NCI-H146 (cell line): ENCODE data around the gene ALLC.

Experiments used
- DNase-seq: peaks from one replicate; lab custom pipeline; 2025; lab: John Stamatoyannopoulos, UW

ALLC gene

DNA sequence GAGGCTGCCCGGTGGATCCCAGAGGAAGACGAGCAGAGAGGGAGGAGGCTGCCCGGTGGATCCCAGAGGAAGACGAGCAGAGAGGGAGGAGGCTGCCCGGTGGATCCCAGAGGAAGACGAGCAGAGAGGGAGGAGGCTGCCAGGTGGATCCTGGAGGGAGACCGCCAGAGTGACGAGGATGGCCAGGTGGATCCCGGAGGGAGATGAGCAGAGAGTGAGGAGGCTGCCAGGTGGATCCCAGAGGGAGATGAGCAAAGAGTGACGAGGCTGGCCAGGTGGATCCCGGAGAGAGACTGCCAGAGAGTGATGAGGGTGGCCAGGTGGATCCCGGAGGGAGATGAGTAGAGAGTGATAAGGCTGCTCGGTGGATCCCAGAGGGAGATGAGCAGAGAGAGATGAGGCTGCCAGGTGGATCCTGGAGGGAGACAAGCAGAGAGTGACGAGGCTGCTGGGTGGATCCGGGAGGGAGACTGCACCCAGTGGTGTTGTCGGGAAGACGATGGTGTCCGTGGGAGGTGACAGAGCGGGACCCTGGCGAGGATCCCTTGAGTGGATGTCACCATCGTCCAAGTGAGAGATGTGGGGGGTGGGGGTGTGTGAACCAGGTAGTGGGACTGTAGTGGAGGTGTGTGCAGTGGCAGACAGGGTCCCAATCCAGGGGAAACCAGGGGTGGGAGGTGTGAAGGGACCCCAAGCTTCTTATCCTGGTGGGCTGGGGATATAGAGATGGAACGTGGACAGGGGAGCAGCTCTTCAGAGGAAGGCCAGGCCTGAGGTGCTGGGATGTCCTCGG lies 67.7 kb downstream of the ALLC start:
- DNase-seq: no peak

DNA sequence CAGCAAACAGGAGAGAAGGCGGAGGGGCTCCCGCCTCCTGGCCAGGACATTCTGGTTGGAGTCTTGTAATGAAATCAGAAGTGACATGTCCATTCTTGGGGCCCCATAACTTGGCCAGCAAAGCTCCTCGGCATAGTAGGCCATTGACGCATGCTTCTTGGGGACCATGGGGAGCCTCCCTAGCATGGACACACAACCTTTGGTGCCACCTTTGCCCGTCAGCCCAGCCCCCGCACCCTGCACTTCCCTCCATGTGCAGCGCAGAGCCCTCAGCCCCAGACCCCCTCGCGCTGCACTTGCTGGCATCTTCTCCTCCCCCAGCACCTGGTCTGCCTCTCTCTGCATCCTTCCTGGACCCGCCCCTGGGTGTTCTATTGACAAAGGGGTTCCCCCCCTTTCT lies 68.5 kb downstream of the ALLC start:
- no peak for DNase-seq

DNA sequence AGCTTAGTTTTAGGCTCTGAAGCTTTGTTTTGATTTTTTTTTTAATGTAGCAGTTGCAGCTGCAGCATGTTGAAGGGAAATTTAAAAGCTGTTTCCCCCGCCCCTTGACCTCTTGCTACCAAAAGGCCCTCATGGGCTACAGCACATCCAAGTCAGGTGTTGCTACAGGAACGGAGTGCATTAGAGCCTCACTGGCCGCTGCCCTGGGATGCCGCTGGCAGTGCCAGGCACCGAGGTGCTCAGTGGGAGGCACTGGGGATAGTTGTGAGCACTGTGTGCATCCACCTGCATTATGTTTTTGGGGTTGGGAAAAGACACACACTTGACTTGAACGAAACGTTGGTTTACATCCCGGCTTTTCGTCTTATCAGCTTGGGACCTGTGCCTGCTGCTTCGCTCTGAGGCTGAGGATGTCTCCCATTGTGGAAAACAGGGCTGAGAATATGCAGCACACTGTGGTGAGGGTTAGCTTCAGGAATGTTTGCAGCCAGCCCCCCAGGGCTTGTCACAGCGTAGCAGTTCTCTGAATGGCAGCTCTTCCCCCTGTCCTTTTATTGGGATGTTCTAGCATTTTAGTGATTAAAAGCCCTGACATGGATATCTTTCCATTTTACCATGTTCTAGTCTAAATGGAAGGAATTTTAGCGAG lies 69.5 kb downstream of the ALLC start:
- no peak for DNase-seq

DNA sequence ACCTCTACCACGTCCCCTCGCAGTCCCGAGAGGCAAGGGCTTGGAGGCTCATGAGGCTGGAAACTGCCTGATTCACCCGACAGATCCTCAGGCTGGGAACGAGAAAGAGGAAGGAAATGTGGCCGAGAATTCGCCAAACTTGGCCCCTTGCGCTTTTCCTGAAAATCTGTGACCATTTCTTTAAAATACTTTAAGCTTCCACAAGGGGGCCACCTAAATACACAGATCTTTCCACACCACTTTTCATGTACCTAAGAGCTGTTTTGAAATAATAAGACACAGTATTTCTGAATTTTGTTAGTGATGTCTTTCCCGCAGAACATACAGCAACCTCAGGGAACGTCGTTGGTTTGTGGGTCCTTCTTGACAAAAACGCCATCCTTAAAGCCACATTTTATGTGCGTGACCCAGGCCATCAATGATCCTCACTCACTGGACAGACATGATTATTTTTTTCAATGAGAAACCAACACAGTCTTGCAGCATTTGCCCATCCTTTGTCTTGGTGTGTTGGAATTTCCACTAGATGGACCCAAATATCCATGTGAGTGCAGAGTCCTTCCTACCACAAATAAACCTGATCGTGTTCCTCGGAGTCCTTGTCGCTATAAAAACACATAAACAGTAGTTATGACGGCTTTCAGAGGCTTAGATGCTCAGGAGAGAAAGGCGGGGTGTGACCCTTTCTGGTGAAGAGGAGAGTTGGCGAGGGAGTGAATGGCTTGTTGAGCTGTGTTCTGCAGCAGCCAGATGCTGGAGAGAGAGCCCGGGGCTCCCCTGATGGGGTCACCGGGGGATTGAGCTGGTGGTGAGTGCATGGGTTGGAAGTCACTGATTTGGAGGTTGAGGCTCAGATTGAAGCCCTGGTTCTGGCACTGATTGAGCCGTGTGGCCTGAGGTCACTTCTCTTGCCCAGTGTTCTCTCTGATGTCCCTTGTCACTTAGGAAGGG lies 70.4 kb downstream of the ALLC start:
- DNase-seq: peak; percentile 69

DNA sequence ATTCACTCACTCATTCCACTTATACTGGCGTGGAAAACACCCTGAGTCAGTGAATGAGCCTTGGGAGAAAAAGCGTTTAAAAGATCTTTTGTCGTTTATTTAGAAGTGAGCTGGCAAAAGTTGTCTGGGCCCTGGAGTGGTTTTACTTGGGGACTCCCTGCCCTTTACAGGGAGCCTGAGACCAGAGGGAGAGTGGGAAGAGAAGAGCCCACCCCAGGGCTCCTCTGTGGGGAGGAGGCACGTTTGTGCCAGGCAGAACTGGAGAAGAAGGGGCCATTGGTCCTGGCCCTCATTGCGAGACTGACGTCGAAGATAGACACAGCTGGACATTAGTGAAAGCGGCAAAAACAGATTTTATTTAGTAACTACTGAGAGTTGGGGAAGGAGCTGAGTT lies 71.1 kb downstream of the ALLC start:
- no peak for DNase-seq

DNA sequence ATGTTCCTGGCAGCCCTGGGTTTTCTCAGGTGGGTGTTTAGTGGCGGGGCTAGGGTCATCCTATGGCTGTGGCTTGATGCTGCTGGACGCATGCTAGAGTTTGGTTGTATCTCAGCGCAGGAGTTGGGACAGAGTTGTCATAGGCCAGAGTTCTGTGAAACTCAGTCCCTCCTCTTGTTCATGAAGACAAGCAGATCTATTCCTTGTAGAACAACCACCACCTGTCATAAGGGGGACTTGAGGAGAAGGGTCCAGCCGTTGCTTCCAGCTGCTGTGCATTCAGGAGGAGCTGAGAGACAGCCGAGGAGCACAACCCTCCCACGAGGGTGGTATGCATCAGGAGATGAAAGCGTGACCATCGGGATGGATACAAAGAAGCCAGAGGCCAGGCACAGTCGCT lies 71.8 kb downstream of the ALLC start:
- no peak for DNase-seq

DNA sequence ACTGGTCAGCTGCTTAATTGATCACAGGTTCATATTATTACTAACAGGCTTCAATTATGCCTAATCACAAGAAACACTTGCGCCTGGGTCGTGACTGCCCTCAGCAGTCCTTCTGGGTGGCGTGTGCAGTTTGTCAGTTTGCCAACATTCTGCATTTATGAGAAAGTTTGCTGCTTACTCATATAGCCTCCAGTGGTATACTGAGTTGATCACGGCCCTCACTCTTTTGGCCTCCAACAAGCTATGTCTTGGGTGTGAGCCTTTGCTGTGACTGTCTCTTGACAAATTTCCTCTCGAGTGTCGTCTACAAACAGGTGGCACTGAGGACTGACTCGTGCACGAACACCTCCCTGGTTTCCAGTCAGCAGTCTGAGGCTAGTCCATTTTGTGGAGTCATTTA lies 72.6 kb downstream of the ALLC start:
- no peak for DNase-seq

DNA sequence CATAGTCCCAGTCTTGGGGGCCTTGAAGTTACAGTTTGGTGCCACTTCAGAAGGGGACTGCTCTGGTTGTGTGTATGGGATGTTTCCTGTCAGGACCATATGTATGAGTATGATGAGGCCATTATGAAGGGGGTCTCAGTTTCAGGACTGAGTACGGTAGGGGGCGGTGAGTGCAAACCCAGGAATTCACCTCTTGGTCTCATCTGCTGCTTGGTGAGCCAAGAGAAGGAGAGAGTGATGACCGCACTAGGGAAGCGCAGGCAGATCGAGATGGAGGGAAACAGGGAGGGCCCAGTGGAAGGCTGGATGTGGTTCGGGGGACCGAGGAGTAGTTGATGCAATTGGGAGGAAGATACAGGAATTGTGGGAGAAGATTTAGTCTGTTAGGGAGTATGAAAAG lies 73.8 kb downstream of the ALLC start:
- DNase-seq: no peak

DNA sequence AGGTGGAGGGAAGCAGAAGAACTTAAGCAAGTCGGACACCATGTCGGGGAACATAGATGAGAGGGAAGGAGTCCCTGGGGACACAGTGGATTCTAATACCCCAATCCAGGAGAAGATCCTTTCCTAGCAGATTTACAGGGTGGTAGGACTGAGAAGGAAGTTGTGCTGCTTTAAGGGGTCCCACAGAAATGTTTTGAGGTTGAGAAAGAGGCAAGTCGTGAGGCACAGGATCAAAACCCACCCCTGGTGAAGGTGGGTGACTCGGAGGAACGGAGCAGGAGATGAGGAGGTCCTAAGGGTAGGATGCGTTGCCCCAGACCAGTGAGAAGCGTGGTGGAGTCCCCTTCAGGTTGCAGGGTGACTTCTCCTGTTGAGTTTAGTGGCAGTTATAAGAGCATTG lies 78.1 kb downstream of the ALLC start:
- DNase-seq: no peak

DNA sequence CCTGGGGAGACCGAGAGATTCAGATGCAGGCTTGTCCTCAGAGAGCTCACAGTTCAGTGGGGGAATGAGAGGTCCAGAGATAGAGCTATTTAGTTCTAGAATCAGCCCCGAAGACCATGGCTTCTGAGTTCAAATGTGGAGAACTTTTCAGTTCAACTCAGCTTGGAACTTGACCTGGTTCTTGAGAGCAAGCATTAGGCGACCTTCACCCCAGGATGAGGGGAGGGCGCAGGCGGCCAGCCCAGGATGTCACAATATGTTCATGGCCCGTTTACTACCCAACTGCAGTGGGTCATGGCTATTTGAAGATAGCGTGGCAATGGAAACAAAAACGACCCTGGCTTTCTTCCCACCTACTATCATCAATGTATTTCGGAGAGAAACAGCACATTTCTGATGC lies 79.1 kb downstream of the ALLC start:
- DNase-seq: no peak

DNA sequence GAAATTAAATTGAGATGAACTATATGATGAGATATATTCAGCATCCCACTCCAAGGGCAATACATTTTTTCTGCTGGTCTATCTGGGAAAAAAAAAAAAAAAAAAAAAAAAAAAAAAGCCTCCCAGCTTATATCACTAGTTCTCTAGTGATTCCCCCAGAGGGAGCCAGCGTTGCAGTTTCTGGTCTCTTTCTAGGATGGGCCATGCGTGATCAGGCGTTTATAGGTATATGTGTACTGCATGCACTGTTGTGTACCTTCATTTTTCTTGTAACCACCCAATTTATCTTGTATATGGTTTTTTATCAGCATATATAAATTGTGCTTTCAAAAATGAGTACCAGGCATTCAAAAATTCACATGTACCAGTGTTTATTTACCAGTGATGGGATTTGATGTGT lies 80.5 kb downstream of the ALLC start:
- DNase-seq: peak; percentile 19

DNA sequence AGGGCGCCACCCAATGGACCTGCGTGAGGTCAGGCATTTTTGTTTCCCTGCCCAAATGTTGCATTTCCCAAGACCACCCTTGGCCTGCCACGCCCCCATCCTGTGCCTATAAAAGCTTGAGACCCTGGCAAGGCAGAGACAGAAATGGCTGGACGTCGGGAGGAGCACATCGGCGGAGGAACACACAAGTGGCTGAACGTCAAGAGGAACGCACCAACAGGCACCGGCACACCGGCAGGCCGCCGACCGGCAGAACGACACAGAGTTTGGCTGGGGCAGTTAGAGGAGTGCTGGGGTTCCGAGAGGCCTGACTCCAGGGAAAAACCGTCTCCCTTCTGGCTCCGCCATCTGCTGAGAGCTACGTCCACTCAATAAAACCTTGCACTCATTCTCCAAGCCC lies 81.3 kb downstream of the ALLC start:
- no peak for DNase-seq

DNA sequence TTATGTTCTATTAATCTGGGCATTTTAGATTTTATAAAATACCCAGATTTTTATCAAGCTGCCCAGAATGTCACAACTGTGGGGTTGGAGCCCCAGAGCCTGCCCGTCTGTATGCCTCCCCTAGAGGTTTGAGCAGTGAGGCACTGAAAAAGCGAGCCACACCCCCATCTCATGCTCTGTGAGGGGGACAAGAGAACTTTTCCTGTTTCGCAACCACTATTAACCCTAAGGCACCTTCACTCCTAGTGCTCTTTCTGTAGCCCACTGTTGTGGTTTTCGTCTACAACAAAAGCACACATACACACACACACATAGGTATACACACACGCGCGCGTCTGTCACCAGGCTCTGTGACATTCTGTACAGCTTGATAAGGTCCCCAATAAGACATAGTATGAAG lies 83.4 kb downstream of the ALLC start:
- no peak for DNase-seq

DNA sequence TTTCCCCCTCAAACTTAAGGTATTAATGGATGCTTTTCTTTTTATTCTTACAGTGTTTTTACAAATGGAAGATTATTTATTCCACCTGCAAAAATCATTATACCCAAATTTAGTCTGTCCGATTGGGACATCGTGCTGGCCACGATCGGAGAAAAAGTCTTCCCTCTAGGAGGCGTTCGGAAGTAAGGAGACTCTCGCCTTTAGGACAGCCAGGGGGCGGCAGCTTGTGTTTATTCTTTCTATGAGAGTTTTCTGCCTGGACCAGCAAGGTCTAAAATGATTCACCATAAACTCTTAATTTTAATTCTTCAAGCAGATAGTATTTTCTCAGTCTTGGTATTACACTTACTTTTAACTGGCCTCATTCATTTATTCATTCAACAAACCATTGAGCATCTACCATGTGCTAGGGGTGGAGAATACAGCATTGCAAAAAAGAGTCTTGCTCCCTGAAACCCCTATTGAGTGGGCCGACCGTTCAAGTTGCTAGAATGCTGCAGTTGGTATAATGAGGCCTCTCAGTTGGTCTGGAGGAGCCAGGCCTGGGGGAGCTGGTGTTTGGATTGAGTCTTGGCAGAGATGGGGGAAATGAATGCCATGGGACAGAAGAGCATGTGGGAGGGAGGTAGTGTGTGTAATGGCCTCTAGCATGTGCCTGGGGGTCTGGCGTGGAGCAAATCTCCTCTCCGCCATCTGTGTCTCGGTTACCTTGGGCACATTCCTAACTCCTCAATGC lies 84.0 kb downstream of the ALLC start:
- no peak for DNase-seq

DNA sequence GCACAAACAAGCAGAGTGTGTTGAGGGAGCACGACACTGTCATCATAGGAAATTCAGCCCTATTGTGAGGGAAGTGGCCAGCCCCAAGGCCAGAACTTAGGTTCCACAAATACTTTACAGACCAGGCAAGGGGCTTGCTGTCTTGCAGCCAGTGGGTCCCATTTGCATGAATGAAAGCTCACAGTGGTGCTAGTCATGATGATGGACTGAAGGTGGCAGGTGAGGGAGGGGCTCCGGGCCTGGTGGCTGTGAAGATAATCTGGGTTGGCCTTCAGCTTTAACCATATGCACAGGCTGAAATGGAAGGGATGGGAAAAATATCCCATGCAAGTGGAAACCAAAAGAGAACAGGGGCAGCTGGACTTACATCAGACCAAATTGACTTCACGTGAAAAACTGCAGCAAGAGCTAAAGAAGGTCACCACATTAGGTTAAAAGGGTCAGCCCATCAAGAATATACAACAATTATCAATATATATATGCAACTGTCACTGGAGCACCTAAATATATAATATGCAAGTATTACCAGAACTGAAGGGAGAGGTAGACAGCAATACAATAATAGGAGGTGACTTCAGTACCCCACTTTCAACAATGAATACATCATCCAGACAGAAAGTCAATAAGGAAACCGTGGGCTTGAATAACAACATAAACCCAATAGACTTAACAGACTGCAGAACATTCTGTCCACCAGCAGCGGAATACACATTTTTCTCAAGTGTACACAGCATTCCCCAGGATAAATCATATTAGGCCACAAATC lies 84.9 kb downstream of the ALLC start:
- DNase-seq: no peak

DNA sequence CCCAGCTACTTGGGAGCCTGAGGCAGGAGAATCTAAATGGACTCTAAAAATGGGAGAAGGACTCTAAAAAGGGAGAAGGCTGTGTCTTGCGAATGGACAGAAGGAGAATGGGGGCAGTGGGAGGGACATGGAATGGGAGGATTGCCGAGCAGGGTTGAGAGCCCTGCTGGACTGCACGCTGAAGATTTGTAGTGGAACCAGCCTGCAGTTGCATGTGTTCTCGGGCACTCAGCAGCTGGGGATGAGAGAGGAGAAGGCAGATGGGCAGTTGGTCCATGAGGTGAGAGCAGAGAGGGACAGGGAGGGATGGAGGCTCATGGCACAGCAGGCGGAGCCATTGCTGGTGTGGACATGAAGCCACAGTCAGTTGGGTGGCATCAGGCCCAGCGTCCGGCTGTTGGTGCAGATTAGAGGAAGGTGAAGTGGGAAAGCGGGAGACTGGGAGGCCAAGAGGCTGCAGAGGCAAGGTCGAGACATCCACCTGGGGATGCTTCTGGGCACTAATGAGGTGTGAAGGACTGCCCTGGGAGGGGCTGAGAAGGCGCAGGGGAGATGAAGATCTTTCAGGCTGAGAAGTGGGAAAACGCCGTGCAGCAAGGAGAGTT lies 86.1 kb downstream of the ALLC start:
- no peak for DNase-seq

DNA sequence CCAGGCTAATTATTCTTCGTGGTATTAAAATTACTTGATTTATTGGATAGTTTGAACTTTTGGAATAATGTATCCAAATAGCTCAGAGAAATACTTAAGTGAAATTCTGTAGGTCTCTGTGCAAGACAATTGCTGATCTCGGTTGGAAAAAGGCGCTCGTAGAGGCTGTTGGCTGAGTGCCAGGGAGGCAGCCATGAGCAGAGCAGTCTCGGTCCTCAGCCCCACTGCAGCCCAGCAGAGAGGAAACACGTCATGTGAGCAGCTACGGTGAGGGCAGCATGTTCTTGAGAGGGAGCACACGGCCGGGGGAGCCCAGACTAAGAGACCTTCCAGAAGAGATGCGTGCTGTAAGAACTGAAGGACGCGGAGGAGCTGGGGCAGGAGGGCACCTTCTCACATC lies 87.9 kb downstream of the ALLC start:
- no peak for DNase-seq

DNA sequence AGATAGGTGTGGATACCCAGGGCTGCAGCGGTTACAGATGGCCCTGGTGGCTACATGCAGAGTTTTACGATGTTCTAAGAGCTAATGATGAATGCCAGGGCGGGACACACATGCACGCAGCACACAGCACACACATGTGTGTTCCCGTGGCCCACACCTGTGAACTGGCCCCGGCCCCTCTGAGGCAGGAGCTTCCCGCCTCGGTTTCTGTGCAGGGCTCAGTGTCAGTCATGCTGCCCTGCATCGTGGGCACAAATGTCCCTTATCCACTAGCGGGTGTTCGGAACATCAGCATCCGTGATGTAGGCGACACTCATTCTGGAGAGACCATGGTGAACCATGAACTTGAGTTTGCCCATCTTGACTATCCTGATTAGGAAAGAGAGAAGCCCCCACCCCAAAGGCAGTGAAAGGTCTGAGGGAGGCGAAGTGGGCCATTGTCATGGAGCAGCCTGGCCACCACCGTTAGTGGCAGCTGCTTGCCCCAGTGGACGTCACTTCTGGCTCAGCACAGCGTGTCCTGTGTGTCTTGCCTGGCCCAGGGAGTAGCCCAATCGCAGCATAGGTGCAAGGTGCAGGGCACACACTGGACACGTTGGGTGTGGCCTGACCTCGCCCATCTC lies 89.1 kb downstream of the ALLC start:
- no peak for DNase-seq

DNA sequence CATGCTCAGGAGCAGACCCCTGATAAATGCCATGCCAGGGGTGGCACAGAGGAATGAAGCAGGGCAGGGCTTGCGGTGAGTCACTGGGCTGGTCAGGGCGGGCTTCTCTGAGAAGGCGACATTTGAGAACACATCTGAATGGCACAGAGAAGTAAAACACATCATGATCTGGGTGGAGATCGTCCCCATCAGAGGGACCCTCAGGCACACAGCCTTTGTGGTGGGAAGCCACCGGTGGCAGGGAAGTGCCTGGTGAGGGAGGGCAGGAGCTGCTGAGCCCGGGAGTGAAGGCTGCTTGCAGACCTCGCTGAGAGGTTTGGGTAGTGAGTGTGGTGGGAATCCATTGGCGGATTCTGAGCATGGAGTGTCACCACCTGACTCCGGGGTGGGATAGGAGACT lies 89.8 kb downstream of the ALLC start:
- no peak for DNase-seq

DNA sequence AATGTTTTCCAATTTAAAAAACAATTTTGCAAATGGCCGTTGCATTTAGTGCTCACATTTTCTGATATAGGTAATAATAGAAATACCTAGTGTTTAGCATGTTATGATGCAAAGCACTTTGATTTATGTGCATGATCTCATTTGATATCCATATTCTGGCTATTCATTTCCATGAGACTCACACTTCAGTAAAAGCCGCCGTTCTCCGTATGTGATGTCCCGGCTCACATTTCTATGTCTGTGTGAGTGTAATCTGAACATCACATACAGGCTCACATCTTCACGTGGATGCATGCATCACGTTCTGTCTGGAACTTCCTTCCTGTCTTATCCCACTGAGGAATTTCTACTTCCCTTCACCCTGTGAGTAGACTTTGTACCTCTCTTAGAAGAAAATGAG lies 91.2 kb downstream of the ALLC start:
- no peak for DNase-seq
